HG03469 (cell line): ENCODE data around the gene C10orf95.

Source experiments
- ATAC-seq: cut with Tn5 transposase; IDR thresholded peaks from one replicate; pipeline ENCODE4 v1.9.1; 2021; ENCODE audit warnings: mild to moderate bottlenecking, moderate library complexity, moderate number of reproducible peaks; ENCODE audit not compliant: unreplicated experiment

C10orf95 gene

DNA sequence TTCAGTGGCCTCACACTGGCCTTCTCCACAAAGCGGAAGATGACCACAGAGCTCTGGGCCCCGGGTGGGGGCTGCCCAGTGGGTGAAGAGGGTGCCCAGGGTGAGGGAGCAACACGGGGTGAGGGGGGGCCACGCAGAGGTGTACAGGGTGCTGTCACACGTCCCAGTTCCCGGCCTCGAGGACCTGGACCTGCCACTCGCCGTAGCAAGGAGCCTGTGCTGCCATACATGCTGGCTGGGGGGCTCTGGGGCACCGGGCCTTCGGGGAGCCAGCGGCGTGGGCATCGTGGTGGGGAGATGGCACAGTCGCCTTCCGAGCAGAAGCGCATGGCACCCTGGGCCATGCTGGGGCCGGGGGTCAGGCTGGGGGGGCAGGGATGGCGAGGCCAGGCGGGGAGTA is 34.6 kb downstream of the C10orf95 start:
- ATAC-seq = no peak

GRCh38 chr10:102416283-102416682 is 35.1 kb downstream of the C10orf95 start:
- ATAC-seq = no peak

DNA sequence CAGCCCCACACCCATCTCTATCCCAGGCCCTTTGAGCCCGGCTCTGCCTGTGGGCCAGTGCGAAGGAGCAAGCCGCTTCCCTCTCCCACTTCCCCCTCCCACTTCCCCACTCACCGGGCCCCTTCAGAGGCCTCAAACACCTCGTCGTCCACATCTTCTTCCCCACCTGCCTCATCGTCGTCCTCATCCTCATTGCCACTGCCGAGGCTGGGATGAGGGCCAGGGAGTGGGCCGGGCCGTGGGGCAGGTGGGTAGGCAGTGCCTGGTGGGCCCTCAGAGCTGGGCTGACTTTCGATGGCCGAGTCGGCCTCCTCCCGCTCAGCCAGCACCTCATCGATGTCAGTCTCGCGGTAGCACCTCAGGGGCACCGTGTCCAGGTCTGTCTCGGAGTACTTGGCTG is 36.6 kb downstream of the C10orf95 start:
- ATAC-seq = no peak

GRCh38 chr10:102413806-102414561 is 37.4 kb downstream of the C10orf95 start:
- ATAC-seq = no peak

- no peak for ATAC-seq
Observed at GRCh38 chr10:102413053-102413705, 38.2 kb downstream of the C10orf95 start.

DNA sequence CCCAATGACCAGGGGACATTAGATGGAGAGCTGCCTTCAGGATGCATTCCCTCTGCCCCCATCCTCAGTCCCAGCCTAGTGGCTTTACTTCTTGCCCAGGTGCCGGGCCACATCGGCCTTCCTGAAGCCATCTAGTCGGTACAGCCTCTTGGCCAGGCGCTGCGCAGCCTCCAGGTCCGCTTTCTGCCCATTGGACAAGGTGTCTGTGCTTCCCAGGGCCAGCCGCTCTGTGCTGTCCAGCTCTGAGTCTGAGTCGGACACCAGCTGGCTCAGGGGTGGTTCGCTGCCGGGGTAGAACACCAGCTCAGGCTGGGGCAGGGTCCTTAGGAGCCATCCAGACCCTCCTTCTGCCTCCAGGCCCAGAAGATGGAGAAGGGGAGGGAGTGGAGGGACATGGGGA is 39.0 kb downstream of the C10orf95 start:
- no peak for ATAC-seq

GRCh38 chr10:102411341-102412255 is 39.7 kb downstream of the C10orf95 start:
- ATAC-seq = no peak

- ATAC-seq = no peak
Observed at GRCh38 chr10:102410429-102411073, 40.8 kb downstream of the C10orf95 start.

DNA sequence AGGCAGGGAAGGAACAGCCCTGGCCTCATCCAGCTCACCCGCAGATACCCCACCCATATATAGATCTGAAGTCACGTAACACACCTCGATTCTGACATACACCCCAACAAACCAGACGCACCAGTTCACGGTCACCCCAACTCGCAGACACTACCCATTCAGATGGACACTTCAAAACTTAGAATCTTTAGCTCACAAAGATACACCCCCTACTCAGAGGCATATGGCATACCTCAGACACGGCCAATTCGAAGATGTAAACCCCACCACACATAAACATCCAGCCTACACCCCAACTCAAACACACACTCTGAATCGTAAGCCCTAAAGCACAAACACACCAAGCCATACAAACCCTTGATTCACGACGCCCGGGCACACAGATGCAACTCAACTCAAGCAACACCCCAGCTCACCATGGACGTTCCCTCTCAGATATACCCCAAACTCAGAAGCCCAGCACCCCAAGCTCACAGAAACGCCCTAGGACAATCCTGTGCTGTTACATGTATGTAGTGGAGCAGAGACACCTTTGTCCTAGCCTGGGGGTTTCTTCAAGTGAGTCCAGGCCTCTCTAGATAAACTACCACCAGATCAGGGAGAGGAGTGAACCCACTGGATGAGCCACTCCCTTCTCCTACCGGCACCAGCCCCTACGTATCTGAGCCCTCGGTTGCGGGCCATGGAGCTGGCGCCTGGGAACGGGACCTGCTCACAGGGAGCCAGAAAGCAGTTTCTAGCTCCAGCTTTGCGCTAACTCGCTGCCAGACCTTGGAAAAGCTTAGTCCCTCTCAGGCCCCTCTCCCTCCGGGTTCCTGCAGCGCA is 41.5 kb downstream of the C10orf95 start:
- ATAC-seq = no peak

DNA sequence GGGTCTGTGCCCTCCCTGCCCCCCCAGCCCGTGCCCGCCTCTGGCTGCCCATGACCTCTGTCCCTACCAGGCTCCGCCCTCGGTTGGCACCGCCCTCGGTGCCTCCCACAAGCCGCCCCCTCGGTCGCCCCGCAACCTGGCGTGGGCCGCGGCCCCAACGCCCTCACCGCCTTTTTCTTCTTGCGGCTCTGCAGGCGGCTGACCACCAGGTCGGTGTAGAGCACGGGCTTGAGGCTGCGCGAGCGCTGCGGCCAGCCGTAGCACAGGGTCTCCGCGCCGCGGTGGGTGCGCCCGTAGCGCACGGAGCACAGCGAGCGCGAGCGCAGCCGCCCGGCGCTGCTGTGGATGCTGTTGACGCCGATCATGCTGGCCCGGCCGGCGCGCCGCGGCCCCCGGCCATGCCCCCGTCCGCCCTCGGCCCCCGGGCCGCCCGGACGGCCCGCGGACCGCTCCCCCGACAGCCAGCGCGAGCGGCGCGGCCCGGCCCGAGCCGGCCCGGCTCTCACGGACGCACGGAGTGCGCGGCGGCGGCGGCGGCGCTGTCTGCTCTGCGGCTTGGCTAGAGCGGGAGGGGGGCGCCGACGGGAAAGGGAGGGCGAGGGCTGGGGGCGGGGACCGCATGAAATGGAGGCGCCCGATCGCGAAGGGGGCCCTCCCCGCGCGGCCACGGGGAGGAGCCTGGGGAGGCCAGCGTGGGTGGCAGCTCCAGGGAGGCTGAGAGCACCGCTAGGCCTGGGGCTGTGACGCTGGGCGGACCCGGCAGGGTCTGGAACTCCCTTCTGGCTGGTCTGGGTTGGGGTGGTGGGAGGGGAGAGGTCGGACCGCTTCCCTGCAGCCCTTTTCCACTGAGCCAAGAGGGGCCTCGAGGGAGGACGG is 42.4 kb downstream of the C10orf95 start:
- ATAC-seq = no peak

DNA sequence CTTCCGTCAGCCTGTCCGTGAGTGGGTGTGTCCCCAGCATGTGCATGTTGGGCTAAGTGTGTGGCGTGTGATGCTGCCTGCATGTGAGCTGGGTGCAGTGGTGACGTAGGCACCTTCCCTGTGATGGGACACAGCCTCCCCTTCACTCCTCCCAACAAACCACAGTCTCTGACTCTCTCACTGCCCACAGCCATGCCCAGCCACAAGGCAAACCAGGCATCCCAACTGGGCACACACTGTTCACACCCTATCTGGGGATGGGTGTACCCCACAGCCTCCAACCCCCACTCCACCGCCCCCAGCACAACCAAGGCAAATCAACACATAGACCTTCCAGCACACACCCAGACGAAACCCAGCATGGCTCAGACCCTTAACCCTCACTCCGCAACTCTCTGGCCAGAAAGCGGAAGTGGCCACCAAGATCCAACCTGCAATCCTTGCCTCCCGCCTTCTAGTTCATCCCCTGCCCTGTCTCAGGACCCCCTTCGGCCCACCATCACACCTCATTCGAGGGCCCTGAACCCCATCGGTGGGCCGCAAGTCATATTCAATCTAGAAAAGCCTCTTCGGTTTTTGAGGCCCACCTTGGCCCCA is 43.1 kb downstream of the C10orf95 start:
- ATAC-seq = no peak

DNA sequence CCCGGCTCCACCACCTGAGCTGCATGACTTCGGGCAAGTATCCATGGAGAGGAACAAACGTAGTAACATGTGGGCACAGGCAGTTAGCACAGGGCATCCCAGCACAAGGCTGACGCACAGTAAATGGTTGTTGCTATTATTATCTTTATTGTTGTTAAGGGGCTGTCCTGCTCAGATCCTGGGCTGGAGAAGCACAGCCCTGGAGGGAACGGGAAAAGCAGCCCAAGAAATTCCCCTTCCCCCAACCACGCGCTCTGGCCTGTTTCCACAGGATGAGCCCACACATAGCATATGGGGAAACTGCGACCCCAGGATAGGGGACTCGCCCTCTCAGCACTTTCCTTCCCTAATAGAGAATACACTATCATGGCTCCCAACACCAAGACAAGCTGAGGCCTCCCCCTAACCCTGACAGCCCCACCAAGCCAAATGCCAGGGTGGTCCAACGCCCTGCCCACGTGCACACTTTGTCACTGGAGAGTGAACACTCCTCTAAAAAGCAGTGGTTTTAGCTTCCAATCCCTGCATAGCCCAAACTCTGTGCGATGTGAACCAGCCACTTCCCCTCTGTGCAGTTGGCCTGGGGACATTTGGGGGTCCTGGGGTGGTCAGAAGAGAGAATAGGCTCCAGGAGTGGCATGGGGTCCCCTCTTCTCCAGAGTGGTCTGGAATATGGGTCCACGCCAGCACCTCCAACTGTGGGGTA is 43.8 kb downstream of the C10orf95 start:
- ATAC-seq = no peak

GRCh38 chr10:102406815-102407214 is 44.5 kb downstream of the C10orf95 start:
- no peak for ATAC-seq

DNA sequence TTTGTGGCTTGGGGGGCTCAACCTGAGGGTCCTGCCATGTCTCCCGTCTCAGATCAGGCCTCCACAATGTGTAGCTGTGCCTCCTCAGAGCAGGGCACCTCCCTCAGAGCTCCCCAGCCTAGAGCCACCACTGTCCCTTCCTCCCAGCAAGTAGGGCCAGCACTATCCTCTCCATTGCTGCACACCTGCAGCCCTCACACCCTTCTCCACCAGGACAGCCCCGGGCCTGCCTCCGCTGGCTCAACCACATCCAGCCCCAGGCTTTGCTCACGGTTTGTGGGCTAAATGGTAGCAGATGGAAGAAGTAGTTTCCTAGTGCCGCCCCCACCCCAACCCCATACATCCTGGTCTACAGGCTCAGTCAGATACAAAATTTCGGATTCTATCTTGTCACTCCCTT is 45.7 kb downstream of the C10orf95 start:
- no peak for ATAC-seq

- no peak for ATAC-seq
Observed at GRCh38 chr10:102405108-102405571, 46.2 kb downstream of the C10orf95 start.

- ATAC-seq = no peak
Observed at GRCh38 chr10:102404361-102405107, 46.8 kb downstream of the C10orf95 start.

GRCh38 chr10:102403115-102403514 is 48.2 kb downstream of the C10orf95 start:
- ATAC-seq = no peak
